ENCODE data around the gene ALPK1.

DNA sequence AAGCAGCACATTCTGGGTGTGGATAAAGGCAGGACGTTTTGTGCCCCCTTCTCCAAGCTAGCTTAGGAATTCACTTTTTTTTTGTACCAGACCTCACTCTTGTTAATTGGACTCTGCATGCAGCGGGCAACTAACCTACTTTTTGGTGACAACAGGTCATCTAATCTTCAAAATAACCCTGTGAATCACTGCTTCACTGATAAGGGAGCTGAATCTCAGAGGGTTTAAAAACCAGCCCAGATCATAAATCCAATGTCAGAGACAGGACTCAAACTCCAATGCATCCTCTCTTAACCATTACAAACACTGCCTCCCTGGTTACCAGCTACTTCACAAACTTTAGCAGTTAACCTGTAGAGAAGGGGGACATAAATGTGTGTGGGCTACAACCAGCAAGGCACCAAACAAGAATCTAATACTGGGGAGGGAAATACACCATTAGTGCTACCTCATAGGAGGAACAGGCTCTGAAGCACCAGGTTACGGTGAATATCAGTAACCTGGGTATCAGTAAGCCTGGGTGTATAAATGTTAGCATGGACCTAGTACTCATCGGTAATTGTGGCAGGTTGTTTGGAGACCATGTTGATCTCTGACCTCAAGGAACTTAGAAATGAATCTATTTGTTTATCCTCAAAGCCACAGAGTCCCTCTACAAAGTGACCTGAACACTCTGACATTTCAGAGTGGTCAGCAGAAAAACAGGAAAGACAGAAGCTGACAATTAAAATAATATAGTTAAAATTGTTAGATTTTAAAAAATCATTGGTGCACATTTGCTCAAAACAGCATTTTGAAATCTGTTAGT, 14.1 kb upstream of the ALPK1 start:
- TF ChIP-seq YY1 (IDR thresholded peaks at IDR 0.05; ENCODE audit: low read depth) (no peak), EP300 (IDR thresholded peaks at IDR 0.05; ENCODE audit: borderline replicate concordance) (no peak), TEAD4 (IDR thresholded peaks at IDR 0.05) (no peak), CREB1 (IDR thresholded peaks at IDR 0.05; ENCODE audit: low read depth) (no peak)

Measured in Ishikawa (cell line).